GM23338 (cell line): ENCODE data around the gene STN1. TPM values are rescaled to one million over a fixed set of nuclear protein-coding genes. Genes with fewer than 3 reads are reported as not detected.

Experiments used
- ATAC-seq: fragments of 200-7000 bp; cut with Tn5 transposase; 3 replicates; pipeline ENCODE4 v1.9.1; 2020
- DNase-seq: peaks from one replicate; pipeline ENCODE4 v3.0.0-alpha.2; 2015; ENCODE audit warnings: low spot score
- H2AFZ ChIP-seq: fragments of 200-600 bp; sonication (generic); 2 replicates; pipeline ENCODE4 v1.8.0; 2016; ENCODE audit warnings: antibody characterized with exemption, mild to moderate bottlenecking, moderate library complexity
- H3F3A ChIP-seq: fragments of 200-600 bp; sonication (generic); replicated peaks from 2 replicates; pipeline ENCODE4 v1.8.0; 2017; ENCODE audit warnings: antibody characterized with exemption, mixed run types, low read depth
- H3K27ac ChIP-seq: fragments of 200-600 bp; sonication (generic); 2 replicates; pipeline ENCODE4 v1.6.1; 2016; ENCODE audit warnings: low read depth
- H3K27me3 ChIP-seq: fragments of 200-600 bp; sonication (generic); 2 replicates; pipeline ENCODE4 v1.8.0; 2016; ENCODE audit warnings: mild to moderate bottlenecking, mixed run types, moderate library complexity; ENCODE audit not compliant: insufficient read depth
- H3K36me3 ChIP-seq: fragments of 200-600 bp; sonication (generic); 2 replicates; pipeline ENCODE4 v1.8.0; 2016; ENCODE audit warnings: mild to moderate bottlenecking; ENCODE audit not compliant: insufficient read depth
- H3K4me1 ChIP-seq: fragments of 200-600 bp; sonication (generic); 2 replicates; pipeline ENCODE4 v1.8.0; 2016; ENCODE audit warnings: mild to moderate bottlenecking, moderate library complexity; ENCODE audit not compliant: insufficient read depth
- H3K4me2 ChIP-seq: fragments of 200-600 bp; sonication (generic); 2 replicates; pipeline ENCODE4 v1.7.1; 2017; ENCODE audit warnings: mixed run types
- H3K4me3 ChIP-seq: fragments of 200-600 bp; sonication (generic); 2 replicates; pipeline ENCODE4 v1.6.1; 2016; ENCODE audit warnings: mixed run types
- H3K79me2 ChIP-seq: fragments of 200-600 bp; sonication (generic); replicated peaks from 2 replicates; pipeline ENCODE4 v1.8.0; 2017; ENCODE audit warnings: mild to moderate bottlenecking; ENCODE audit not compliant: insufficient read depth
- H3K9me2 ChIP-seq: fragments of 200-600 bp; sonication (generic); 2 replicates; pipeline ENCODE4 v1.8.0; 2017; ENCODE audit not compliant: insufficient read depth
- H4K20me1 ChIP-seq: fragments of 200-600 bp; sonication (generic); replicated peaks from 2 replicates; pipeline ENCODE4 v1.8.0; 2017; ENCODE audit warnings: mild to moderate bottlenecking; ENCODE audit not compliant: insufficient read depth
- H3K27ac Mint-ChIP-seq: 2 replicates; pipeline ENCODE4 v1.8.0; 2020; ENCODE audit warnings: inconsistent platforms, mild to moderate bottlenecking, moderate library complexity, mixed read lengths
- H3K27me3 Mint-ChIP-seq: 3 replicates; pipeline ENCODE4 v1.8.0; 2022; ENCODE audit warnings: low read depth, mild to moderate bottlenecking, moderate library complexity, mixed read lengths, inconsistent platforms; ENCODE audit not compliant: insufficient read depth, poor library complexity
- H3K36me3 Mint-ChIP-seq: 3 replicates; pipeline ENCODE4 v1.8.0; 2021; ENCODE audit warnings: low read depth, mild to moderate bottlenecking, inconsistent platforms, moderate library complexity, mixed read lengths
- H3K4me1 Mint-ChIP-seq: 3 replicates; pipeline ENCODE4 v1.8.0; 2020; ENCODE audit warnings: mild to moderate bottlenecking, inconsistent platforms, mixed read lengths
- H3K4me3 Mint-ChIP-seq: 3 replicates; pipeline ENCODE4 v1.8.0; 2021; ENCODE audit warnings: moderate library complexity, mild to moderate bottlenecking, inconsistent platforms, mixed read lengths
- H3K9me3 Mint-ChIP-seq: 3 replicates; pipeline ENCODE4 v1.8.0; 2020; ENCODE audit warnings: moderate library complexity, mild to moderate bottlenecking, inconsistent platforms, mixed read lengths
- CREB1 ChIP-seq: fragments of 250-450 bp; sonication (Bioruptor Pico); IDR thresholded peaks from 2 replicates; pipeline ENCODE4 v1.5.0; 2020; ENCODE audit warnings: low read depth, mild to moderate bottlenecking, moderate library complexity
- EZH2phosphoT487 ChIP-seq: fragments of 200-600 bp; sonication (generic); IDR thresholded peaks from one replicate; pipeline ENCODE4 v1.8.1; 2018; ENCODE audit warnings: antibody characterized with exemption; ENCODE audit not compliant: unreplicated experiment
- JUNB ChIP-seq: IDR thresholded peaks from one replicate; pipeline ENCODE4 v1.6.1; 2016; ENCODE audit warnings: antibody characterized with exemption; ENCODE audit not compliant: unreplicated experiment
- NANOG ChIP-seq: IDR thresholded peaks from 2 replicates; pipeline ENCODE4 v1.6.1; 2016; ENCODE audit warnings: antibody characterized with exemption, borderline replicate concordance
- POLR2AphosphoS5 ChIP-seq: IDR thresholded peaks from 2 replicates; pipeline ENCODE4 v1.6.1; 2016; ENCODE audit warnings: antibody characterized with exemption, low read depth
- REST ChIP-seq: IDR thresholded peaks from one replicate; pipeline ENCODE4 v1.6.1; 2018; ENCODE audit warnings: antibody characterized with exemption; ENCODE audit not compliant: unreplicated experiment
- STAT1 ChIP-seq: IDR thresholded peaks from one replicate; pipeline ENCODE4 v1.6.1; 2016; ENCODE audit warnings: antibody characterized with exemption; ENCODE audit not compliant: unreplicated experiment
- polyA plus RNA-seq: library from polyadenylated mRNA; unstranded; fragments of >200 nt; fragmentation: Nextera tagmentation; extraction: Ambion mirVana; gene quantifications from 2 replicates; pipeline ENCODE4 v1.2.1, GENCODE V29; 2016
- total RNA-seq: library from RNA; depleted of rRNA; stranded (reverse); fragments of >200 nt; shearing (Covaris generic); gene quantifications from 2 replicates; pipeline ENCODE4 v1.2.3, GENCODE V29; 2014

Gene STN1
- total and polyA plus RNA-seq, 2 experiments from 2014 or later = 7.2 to 11.3 TPM

GRCh38 chr10:103841519-103841918 is 76.5 kb downstream of the STN1 start:
- no peak for TF ChIP-seq CREB1 (CRISPR knock-in tag)
- TF ChIP-seq EZH2phosphoT487 = no peak
- Histone ChIP-seq H3K4me2 (no peak overlapping the region), H3K9me2 (no peaks in the 10 kb centered on the region), H3K4me3 (no peak overlapping the region), H3K4me1 (peaks cover 32% of the 10 kb centered on the region), H3F3A (0 out of 2 replicates have a peak, but pooled peaks cover 5% of the 10 kb centered on the region), H3K79me2 (no peaks in the 10 kb centered on the region), H4K20me1 (no peaks in the 10 kb centered on the region), H3K36me3 (no peaks in the 10 kb centered on the region), H2AFZ (no peak overlapping the region), H3K27me3 (no peaks in the 10 kb centered on the region), H3K27ac (no peak overlapping the region)
- no peak for DNase-seq
- peaks cover 46% of the 10 kb centered on the region for H3K4me1 Mint-ChIP-seq
- no peak overlapping the region for H3K4me3 Mint-ChIP-seq
- H3K9me3 Mint-ChIP-seq = no peaks in the 10 kb centered on the region
- no peak overlapping the region for H3K27ac Mint-ChIP-seq
- H3K27me3 Mint-ChIP-seq = peaks cover 1% of the 10 kb centered on the region
- H3K36me3 Mint-ChIP-seq = no peaks in the 10 kb centered on the region
- no peak for ATAC-seq

GRCh38 chr10:103840740-103841070 is 77.3 kb downstream of the STN1 start:
- Histone ChIP-seq H4K20me1 (no peaks in the 10 kb centered on the region), H3K36me3 (no peaks in the 10 kb centered on the region), H3F3A (0 out of 2 replicates have a peak, but pooled peaks cover 5% of the 10 kb centered on the region), H3K27ac (no peak overlapping the region), H3K9me2 (no peaks in the 10 kb centered on the region), H3K4me1 (peaks cover 30% of the 10 kb centered on the region), H3K79me2 (no peaks in the 10 kb centered on the region), H3K4me2 (peak overlapping the region; percentile 45), H3K27me3 (no peaks in the 10 kb centered on the region), H3K4me3 (0 out of 2 replicates have a peak overlapping the region, but pooled peaks have one; percentile 8), H2AFZ (no peak overlapping the region)
- peaks cover 42% of the 10 kb centered on the region for H3K4me1 Mint-ChIP-seq
- ATAC-seq = peak; percentile 66
- no peaks in the 10 kb centered on the region for H3K36me3 Mint-ChIP-seq
- H3K9me3 Mint-ChIP-seq = no peaks in the 10 kb centered on the region
- no peak for TF ChIP-seq POLR2AphosphoS5
- TF ChIP-seq NANOG = no peak
- TF ChIP-seq REST = no peak
- no peak for TF ChIP-seq STAT1
- TF ChIP-seq EZH2phosphoT487 = no peak
- no peak for TF ChIP-seq JUNB
- TF ChIP-seq CREB1 (CRISPR knock-in tag) = no peak
- 0 out of 2 replicates have a peak overlapping the region, but pooled peaks have one; percentile 37 for H3K27ac Mint-ChIP-seq
- H3K27me3 Mint-ChIP-seq = peaks cover 1% of the 10 kb centered on the region
- H3K4me3 Mint-ChIP-seq = peak overlapping the region; percentile 1; the same call in 1 of the 3 replicates
- DNase-seq = no peak
